Calu3 (cell line): ENCODE data around the gene SLC16A1. TPM values are rescaled to one million over a fixed set of nuclear protein-coding genes. Genes with fewer than 3 reads are reported as not detected.

ENCODE experiments used
- BruUV-seq: library from RNA; stranded (reverse); fragments of 400-500 nt; replicated peaks from 2 replicates; lab custom pipeline; 2021; lab: Mats Ljungman, UMichigan
- CTCF ChIA-PET: fragments of 300-600 bp; sonication (Branson Sonifier 250); formaldehyde crosslinking; loops from one replicate; lab custom pipeline; 2022; ENCODE audit warnings: antibody characterized with exemption; lab: Charles Lee
- DNase-seq: peaks from one replicate; pipeline ENCODE4 v3.0.0; 2022
- H3K27ac Mint-ChIP-seq: one replicate; pipeline ENCODE4 v1.8.0; 2022; ENCODE audit warnings: mixed read lengths; ENCODE audit not compliant: unreplicated experiment
- H3K27me3 Mint-ChIP-seq: one replicate; pipeline ENCODE4 v1.8.0; 2022; ENCODE audit warnings: mixed read lengths; ENCODE audit not compliant: unreplicated experiment
- H3K36me3 Mint-ChIP-seq: one replicate; pipeline ENCODE4 v1.8.0; 2022; ENCODE audit warnings: mild to moderate bottlenecking, moderate library complexity, mixed read lengths; ENCODE audit not compliant: insufficient read depth, unreplicated experiment
- H3K4me1 Mint-ChIP-seq: one replicate; pipeline ENCODE4 v1.8.0; 2022; ENCODE audit warnings: mild to moderate bottlenecking, low read depth, mixed read lengths; ENCODE audit not compliant: unreplicated experiment
- H3K4me3 Mint-ChIP-seq: one replicate; pipeline ENCODE4 v1.8.0; 2022; ENCODE audit warnings: mild to moderate bottlenecking, low read depth, moderate library complexity, mixed read lengths; ENCODE audit not compliant: unreplicated experiment
- H3K9me3 Mint-ChIP-seq: one replicate; pipeline ENCODE4 v1.8.0; 2022; ENCODE audit warnings: low read depth, mixed read lengths; ENCODE audit not compliant: unreplicated experiment
- CTCF ChIP-seq: fragments of 200-600 bp; IDR thresholded peaks from one replicate; pipeline ENCODE4 v1.8.0; 2022; ENCODE audit warnings: antibody characterized with exemption; ENCODE audit not compliant: unreplicated experiment
- intact Hi-C: fragments of 100-400 bp; cut with micrococcal nuclease; formaldehyde crosslinking; loops from one replicate; pipeline ENCODE4 v1.10.0; 2022; ENCODE audit not compliant: unreplicated experiment
- total RNA-seq: library from RNA; stranded (reverse); gene quantifications from 2 replicates; pipeline ENCODE4 v1.2.3, GENCODE V29; 2022

The SLC16A1 gene
- total RNA-seq, 1 experiment from 2014 or later = 59.2 TPM

DNA sequence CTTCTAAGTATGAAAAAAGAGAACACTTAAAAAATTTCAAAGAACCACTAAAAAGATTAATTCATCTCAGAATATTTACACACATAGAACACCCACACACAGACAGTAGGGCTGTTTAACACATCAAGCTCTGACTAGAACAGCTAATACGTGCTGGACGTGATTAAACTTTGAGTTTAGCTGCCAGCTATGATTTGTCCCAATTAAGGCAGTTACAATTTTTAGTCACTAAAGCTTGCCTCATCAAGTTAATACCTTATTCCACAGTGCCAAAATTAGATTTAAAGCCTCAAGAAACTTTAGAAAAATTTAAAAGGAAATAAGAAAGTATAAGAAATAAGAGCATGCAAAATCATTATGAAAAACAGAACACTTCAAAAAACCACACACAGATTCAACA is 18.9 kb downstream of the SLC16A1 start:
- no peak for TF ChIP-seq CTCF
- H3K27ac Mint-ChIP-seq = peak overlapping the region; percentile 61
- DNase-seq = no peak
- H3K4me1 Mint-ChIP-seq = peaks cover 32% of the 10 kb centered on the region
- H3K9me3 Mint-ChIP-seq = no peaks in the 10 kb centered on the region
- no peaks in the 10 kb centered on the region for H3K27me3 Mint-ChIP-seq
- no peak overlapping the region for H3K4me3 Mint-ChIP-seq
- intact Hi-C loops = loop anchor here (2.0 kb wide), 1 partner anchor 18 kb away; no protein-coding TSS in a partner anchor
- no peaks in the 10 kb centered on the region for H3K36me3 Mint-ChIP-seq
- BruUV-seq = no TSS peak
- CTCF ChIA-PET = interaction anchor here (1.6 kb wide), 1 partner anchor 19 kb away, joined by 4 read pairs; the partner anchor contains the start of gene SLC16A1

- Mint-ChIP-seq H3K4me3 (peak overlapping the region; percentile 2), H3K9me3 (no peaks in the 10 kb centered on the region), H3K4me1 (peaks cover 32% of the 10 kb centered on the region), H3K27me3 (no peaks in the 10 kb centered on the region), H3K27ac (peak overlapping the region; percentile 89), H3K36me3 (no peaks in the 10 kb centered on the region)
- TF ChIP-seq CTCF = no peak
- BruUV-seq = TSS peak; percentile 84
- intact Hi-C loops = loop anchor here (2.0 kb wide), 1 partner anchor 19 kb away; no protein-coding TSS in a partner anchor
- CTCF ChIA-PET = interaction anchor here (0.7 kb wide), 1 partner anchor 137 kb away, joined by 5 read pairs; no protein-coding TSS in a partner anchor
- DNase-seq = no peak
Measured at GRCh38 chr1:112935461-112936111, 20.4 kb downstream of the SLC16A1 start.

- Mint-ChIP-seq H3K27me3 (no peaks in the 10 kb centered on the region), H3K4me3 (peak overlapping the region; percentile 2), H3K9me3 (no peaks in the 10 kb centered on the region), H3K27ac (peak overlapping the region; percentile 89), H3K36me3 (no peaks in the 10 kb centered on the region), H3K4me1 (peaks cover 32% of the 10 kb centered on the region)
- DNase-seq = no peak
- BruUV-seq = no TSS peak
- CTCF ChIA-PET = no interaction called here
- no peak for TF ChIP-seq CTCF
- intact Hi-C loops = no loop called here
Measured at GRCh38 chr1:112934577-112934976, 21.4 kb downstream of the SLC16A1 start.

DNA sequence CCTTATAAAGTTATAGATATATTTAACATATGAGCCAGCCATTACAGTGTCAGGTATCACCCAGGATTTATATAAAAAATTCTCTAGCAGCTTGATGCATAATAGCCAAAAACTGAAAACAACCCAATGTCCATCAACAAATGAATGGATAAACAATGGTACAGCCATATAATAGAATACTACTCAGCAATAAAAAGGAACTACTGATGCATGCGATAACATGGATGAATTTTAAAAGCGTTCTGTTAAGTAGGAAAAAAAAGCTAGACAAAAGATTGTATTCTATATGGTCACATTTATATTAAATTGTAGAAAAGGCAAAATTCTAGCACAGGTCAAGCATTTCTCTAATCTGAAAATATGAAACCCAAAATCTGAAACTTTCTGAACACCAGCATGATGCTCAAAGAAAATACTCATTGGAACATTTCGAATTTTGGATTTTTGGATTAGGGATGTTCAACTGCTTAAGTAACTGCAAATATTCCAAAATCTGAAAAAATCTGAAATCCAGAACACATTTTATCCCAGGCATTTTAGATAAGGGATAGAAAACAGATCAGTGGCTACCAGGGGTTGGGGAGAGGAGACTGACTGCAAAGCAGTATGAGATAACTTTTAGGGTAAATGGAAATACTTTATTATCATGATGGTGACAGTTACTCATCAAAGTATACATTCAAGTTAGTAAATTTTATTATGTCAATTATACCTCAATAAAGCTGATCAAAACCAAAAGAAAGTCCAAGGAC is 22.0 kb downstream of the SLC16A1 start:
- Mint-ChIP-seq H3K9me3 (no peaks in the 10 kb centered on the region), H3K4me3 (peak overlapping the region; percentile 2), H3K27me3 (no peaks in the 10 kb centered on the region), H3K27ac (peak overlapping the region; percentile 89), H3K4me1 (peaks cover 32% of the 10 kb centered on the region), H3K36me3 (no peaks in the 10 kb centered on the region)
- TF ChIP-seq CTCF = no peak
- intact Hi-C loops = no loop called here
- CTCF ChIA-PET = no interaction called here
- no TSS peak for BruUV-seq
- DNase-seq = no peak
